HG02973 (cell line): ENCODE data around the gene ESYT2.

Source experiments
- ATAC-seq: cut with Tn5 transposase; IDR thresholded peaks from one replicate; pipeline ENCODE4 v1.9.1; 2021; ENCODE audit warnings: moderate library complexity; ENCODE audit not compliant: unreplicated experiment

The ESYT2 gene

DNA sequence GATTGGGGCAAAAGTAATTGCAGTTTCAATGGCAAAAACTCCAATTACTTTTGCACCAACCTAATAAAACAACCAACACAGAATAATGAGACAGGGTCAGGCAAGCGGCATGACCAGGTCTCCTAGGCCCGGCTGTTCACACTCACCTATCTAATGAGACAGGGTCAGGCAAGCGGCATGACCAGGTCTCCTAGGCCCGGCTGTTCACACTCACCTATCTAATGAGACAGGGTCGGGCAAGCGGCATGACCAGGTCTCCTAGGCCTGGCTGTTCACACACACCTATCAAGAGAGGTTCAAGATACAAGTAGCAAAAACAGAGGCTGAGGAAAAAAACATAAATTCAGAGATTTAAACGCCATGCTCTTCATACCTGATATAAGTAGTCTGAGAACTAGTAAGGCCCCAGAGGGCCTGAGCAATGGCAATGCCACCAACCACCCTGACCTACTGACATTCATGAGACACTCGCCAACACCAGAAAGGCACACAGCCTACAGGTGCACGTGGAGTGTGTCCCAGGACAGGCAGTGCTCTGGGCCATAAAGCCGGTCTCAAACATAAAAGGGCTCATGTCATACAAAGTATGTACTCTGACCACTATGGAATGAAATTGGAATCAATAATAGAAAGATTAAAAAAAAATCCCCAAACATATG lies 84.1 kb downstream of the ESYT2 start:
- no peak for ATAC-seq

DNA sequence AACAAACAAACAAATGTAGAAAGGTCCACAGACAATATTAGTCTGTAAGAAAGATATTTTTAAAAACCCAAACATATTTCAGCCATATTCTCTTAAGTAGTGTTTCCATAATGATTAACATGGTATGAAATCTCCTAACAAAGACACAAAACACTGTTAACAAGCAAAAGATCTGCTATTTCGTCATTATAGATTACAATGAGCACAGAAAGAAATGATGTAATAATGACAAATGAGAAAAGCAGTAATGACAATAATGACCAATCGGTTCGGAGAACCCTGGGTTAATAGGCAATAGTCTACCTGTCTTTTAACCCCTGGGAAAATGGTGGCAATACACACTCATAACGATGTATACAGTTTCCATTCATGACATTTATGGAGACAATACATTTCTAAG lies 85.2 kb downstream of the ESYT2 start:
- no peak for ATAC-seq

DNA sequence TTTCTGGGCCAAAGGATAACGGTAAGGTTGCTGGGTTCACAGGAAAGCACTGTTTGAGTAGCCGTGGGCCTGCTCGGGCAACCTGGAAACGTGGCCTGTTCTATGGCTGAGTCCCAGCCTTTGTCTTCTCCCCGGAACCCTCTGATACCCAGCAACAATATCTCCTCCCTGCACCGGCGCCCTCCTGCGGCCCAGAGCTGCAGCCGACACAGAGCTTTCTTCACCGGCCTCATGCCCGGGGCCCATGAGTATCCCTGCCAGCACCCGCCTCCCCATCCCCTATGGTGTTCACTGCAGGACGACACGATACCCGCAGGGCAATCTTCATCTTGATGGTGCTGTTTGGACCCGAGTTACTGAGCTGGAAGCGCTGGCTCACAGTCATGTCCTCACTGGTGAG lies 86.1 kb downstream of the ESYT2 start:
- ATAC-seq: no peak

DNA sequence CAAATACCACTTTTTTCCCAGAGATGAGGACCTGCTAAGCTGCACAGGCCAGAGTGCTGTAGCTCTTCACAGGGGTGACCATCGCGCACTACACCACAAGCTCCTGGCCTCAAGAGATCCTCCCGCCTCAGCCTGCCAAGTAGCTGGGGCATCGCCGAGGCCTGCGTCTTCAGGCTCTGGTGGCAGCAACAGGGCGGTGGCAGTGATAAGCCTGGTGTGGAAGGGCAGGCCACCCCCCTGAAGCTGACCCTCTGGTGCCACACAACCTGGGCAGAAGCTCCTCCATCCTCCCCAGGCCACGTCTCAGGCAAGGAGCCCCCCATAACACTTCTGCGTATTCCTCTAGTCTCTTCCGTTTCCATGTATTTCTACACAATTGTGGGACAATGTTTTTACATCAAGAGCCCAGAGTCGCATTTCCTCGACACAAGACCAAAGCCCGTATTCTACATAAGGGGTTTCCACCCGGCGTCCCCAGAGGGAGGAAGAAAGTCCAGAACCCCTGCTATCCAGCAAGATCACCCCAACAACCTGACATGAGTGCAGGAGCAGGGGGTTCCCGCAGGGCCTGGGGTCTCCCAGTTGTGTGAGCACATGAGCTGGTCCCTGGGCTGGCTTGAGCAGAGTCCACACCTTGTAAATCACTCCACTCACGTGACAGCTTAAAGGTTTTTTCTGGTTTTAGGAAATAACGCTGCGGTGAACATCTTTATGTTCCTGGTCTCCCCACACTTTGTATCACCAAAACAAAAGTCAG lies 87.1 kb downstream of the ESYT2 start:
- ATAC-seq: no peak

DNA sequence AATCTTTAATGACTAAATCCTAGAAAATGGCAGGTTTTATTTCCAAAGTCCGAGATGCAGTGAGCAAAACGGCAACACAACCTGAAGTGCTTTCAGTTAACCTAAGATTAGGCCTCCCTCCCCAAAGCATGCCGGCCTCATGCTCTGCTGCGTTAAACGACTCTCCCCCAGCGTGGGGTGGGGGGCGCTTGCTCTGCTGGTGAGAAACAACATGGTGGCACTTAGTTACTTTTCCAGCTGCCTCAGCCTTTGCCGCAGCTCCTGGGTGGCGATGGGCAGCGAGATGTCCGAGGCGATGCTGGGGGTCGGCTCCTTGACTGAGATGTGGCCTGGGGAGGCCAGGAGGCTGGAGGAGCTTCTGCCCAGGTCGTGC lies 88.0 kb downstream of the ESYT2 start:
- ATAC-seq: no peak

DNA sequence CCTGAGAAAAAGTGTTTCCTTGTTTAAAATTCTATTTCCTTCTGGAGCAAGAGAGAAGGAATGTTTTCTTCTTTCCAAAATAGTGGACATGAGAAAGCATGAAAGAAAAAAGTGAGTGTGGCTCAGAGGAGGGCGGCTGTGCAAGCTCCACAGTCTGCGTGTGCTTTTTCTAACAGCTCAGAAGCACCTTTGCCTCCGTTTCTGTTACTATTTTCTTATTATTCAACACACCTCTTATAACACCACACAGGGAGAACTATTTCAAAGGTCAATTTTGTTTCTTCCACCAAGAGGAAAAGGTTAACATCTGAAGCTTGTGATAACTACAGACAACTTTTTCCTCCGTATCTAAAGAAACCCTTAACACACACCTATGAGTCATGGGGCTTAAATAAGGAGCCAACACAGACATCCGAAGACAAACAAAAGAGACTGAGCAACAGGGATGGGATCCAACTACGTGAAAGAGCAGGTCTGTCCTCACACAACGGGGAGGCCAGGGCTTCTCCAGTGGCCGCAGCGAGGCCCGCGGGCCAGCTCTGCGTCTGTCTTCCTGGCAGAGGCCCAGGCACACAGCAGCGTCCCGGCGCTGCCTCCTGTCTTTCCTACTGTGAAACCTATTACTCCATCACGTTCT lies 88.5 kb downstream of the ESYT2 start:
- no peak for ATAC-seq

DNA sequence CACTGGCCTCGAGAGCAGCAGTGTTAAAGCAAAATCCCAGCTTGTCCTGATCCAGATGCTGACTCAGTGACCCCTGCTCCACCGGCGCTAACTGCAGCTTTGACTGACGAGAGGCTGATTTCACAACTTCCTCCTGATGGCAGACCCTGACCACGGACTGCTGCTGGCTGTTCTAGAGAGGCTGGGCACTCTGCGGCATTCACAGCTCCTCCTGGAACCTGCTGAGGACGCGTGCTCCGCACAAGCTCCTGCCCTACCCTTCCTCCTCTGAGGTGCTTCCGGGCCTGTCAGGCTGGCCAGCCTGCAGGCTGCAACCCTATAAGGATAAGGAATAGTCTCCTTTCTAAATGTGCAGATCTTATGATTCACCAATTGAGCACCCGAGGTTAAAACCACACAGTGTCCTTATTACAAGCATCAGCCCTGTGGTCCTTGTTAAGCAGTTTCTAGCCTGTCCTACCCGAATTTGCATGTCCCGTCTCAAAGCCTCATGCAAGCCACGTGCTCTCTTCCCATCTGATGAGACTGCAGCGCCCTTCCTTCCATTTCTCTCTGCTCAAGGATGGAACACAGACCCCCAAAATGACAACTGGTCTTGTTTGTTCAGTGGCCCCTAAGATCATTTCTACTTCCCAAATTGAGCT lies 89.2 kb downstream of the ESYT2 start:
- ATAC-seq: no peak

DNA sequence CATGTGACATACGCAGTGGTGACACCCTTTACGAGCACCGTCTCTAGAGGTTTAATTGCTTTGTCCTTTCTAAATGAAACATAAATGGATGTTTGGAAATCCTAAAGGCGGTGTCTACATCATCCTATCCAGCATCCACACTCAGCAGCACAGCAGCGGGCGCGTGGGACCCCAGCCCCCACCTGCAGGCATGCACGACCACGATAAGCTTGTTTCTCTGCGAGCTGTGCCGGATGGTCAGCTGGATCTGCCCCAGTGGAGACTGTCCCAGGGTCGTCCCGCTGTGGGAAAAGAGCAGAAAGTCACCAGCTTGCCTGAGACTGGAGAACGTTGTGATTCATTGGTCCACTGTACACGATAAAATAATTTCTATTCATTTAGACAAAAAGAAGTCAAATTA lies 90.5 kb downstream of the ESYT2 start:
- no peak for ATAC-seq

DNA sequence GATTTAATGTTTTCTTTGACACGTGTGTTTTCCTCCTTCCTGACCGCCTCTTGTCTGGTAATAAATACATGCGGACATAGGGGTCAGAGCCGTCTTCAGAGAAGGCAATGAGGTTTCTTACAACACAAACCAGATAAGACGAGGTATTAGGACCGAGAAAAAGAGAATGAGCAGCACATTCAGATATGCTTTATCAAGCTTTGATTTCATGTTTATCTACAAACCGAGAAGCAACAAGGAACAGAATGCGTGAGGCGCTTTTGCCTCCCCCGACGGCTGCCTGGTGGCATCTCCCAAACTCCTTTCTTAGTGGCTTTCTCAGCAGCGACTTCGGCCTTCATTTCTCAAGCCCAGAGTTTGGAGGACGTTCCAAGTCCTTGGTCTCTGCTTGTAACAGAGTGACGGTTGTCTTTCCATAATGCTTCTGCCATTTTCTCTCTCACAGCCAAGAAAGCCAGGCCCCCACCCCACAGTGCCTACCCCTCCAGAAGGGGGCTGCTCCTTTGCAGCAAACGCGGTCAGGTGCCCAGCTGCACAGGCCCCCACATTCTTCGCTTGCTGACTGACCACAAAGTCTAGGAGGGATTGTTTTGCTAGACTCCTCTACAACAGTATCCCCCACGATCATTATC lies 92.1 kb downstream of the ESYT2 start:
- ATAC-seq: no peak

DNA sequence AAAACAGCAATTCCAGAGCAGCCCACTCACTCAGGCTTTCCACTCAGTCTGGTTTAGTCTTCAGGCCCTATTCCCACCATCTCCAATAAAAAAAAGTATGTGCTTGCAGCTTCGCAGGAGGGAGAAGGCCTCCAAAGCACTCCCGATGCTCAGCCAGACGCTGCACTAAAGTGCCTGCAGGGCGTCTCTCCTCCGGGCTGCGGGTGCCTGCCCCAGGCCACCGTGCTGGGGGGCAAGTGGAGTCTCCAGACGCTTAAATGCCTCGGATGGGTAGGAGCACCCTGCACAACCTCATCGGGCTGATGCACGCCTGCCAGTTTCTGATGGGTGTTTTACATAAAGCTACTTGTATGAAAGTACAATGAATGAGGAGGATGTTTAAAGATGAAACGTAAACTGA lies 93.4 kb downstream of the ESYT2 start:
- no peak for ATAC-seq

DNA sequence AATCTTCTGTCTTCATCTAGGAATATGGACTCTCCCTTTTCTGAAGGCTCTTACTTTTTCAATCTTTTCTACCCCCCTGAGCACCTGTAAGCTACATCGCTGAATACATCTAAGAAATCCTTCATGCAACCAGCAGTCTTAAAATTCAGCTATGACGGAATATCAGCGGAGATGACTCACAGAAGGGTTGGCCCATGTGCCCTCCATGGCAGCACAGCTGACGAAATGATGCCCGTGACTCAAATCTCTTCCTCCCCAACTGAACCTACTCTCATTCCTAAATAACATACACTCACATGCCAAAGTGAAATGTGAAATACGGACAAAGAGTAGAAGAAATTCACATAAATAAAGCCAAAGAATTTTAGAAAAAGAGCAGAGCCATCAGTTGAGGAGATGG lies 94.4 kb downstream of the ESYT2 start:
- ATAC-seq: no peak

DNA sequence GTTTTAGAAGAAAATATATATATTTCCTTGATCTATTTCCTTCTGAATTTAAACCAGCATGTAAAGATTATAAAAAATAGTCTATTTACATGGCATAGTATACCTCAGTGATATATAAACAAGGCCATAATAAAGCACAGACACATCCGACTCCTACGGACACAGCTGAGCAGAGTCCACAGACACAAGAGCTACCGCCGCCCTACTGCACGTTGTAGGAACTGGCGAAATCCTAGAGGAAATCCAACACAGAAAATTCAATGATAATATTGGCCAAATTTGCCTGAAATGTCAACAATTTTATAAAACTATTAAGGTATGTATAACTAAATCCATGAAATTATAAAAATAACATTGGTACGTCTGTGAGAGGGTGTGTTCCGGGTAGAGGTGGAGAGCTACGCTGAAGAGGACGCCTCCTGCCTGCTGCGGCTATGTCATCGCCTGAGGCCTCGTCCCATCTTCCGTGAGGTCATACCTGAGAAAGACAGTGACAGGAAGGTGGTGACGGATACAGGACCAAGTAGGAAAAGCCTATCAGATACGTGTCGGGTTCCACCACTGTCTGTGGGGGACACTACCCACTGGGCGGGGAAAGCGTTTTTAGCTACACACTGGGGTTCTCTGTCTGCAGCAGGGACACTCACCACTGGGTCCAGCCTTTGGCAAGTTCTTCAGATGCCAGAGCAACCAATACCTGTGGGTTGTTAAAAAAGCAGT lies 95.4 kb downstream of the ESYT2 start:
- ATAC-seq: no peak

DNA sequence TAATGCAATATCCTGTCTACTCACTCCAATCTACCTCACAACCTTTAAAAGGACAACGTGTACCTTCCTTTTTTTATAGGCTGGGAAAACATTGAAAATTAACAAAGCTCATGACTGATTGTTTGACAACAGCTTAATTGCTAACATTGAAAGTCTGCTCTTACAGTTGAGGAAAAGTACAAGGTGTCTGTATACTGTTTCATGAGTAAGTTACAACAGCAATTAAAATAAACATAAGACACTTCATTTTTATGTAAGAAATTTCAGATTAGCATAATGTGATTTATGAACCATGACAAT lies 96.1 kb downstream of the ESYT2 start:
- ATAC-seq: no peak

DNA sequence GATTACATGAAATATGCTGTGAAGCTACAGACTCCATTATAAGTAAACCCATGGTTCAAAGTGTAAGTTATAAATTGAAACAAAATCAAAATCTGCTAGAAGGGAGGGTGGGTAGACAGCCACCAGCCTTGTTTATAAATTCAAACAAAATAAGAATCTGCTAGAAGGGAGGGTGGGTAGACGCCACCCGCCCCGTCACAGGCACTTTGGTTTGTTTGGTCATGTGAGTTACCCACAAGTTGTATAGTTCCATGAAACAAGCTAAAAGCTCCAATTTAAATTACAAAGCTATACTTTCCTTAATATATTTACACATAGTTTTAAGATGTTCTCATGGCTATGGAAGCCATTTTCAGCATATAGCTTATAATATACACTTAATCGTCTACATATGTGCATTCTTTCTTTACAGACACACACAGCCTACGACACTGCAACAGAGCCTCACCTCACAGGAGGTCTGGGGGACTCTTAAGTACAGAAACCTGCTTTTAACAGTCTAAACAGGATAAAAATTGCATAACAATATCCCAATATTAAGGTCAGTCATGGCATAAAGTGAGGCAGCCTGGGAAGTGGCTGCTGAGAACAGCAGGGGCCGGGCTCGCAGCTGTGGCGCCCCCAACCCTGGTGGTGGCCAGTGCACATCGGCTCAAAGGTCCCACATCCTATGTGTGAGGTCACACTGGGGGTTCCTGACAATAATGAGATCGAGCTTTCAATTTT lies 96.7 kb downstream of the ESYT2 start:
- ATAC-seq: no peak

DNA sequence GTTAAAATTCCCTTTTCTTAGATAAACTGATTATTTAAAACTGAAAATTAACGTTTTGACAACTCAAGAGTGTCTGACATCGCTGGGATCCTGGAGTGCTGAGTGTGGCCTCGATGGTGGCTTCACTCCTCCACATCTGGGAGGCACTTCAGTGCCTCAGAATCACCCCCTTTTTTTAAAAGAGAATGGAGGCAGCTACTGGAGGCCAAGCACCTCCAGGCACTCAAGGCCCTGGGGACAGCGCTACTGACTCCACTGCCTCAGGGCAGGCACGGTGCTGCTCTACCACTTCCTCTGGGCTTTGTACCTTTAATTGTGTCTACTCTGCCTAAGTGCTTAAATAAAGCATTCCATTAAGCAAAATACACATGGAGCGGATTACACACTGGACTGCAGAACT lies 97.5 kb downstream of the ESYT2 start:
- no peak for ATAC-seq

DNA sequence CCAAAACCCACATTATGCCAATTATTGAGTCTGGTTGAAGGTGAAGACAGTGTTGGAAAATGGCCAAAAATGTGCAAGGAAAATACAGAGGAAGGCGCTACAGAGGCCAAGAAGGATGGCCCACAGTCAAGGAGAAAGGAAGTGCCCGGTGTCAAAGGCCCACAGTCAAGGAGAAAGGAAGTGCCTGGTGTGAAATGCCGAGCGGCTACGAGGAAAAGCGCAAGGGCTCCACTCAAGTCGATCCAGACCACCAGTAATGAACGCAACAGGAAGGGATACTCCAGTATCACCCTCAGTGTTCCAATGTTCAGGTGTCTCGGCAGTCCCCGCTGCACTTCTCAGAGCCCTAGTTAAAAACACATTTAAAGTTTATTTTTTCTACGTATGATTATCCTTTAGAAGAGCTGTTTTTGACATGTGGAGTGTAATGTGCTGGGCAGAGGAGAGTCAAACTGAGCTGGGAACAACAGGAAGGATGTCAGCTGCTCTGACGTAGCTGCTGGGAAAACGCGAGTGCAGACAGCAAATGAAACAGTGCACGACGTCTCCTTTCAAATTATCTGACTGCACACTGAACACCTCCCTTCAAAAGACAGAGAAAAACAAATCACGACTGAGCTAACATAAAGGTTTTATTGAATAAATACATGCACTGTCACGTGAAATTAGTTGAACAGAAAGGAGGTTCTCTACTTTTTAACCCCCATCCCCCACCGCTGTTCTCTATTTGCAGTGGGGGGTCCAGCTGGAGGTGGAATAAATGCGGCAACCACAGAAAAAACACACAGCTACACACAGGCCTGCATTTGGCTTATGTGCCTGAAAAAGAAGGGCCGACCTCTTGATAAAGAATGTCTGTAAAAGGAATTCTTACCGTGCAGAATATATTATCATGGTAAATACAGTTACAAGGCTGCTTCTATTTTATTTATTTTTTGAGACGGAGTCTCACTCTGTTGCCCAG lies 98.6 kb downstream of the ESYT2 start:
- ATAC-seq: no peak

DNA sequence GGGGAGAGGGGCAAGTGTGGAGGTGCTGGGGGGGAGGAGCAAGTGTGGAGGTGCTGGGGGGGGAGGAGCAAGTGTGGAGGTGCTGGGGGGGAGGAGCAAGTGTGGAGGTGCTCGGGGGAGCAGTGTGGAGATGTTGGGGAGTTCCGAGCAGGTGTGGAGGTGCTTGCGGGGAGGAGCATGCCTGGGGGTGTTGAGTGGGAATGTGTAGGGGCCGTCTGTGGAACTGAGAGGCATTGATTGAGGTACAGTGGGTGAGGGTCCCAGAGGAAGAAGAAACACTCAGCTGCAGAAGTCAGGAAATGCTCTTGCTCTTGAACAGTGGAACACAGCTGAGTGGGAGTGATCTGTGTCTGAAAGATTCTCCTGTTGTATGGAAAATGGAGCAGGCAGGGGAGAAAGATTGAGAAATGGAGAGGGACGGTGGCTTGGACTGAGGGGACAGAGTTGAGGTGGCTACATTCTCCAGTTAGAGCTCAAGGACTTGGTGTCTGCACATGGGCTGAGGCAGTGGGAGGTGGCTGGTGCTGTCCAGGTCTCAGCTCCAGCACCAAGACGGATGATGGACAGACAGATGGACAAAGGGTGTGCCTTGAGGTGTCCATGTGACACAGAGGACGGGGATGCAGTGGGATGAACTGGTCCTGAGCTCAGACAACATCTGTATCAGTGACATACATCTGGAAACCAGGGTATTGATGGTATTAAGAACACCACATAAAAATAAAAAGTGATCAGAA lies 99.5 kb downstream of the ESYT2 start:
- no peak for ATAC-seq

DNA sequence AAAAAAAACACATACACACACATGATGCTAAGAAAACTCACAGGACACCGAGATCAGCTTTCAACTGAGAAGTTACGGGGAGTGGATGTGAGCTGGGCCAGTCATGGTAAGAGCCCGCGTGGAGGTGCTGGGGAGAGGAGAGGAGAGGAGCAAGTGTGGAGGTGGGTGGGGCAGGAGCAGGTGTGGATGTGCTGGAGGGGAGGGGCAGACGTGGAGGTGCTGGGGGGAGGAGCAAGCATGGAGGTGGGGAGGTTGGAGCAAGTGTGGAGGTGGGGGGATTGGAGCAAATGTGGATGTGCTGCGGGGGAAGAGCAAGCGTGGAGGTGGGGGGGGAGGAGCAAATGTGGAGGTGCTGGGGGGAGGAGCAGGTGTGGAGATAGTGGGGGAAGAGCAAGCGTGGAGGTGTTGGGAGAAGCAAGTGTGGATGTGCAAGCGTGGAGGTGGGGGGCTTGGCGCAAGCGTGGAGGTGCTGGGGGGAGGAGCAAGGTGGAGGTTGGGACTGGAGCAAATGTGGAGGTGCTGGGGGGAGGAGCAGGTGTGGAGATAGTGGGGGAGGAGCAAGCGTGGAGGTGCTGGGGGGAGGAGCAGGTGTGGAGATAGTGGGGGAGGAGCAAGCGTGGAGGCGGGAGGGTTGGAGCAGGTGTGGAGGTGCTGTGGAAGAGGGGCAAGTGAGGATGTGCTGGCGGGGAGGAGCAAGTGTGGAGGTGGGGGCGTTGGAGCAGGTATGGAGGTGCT lies 100.2 kb downstream of the ESYT2 start:
- no peak for ATAC-seq
